Hippocampal formation (tissue), 2 donors: ENCODE measurements around the gene DTYMK.
"Not testable (repeated sequence)": the region's sequence is repeated elsewhere in the genome, so short reads cannot be mapped to it uniquely, and the experiment has no call there.

Experiments used
- DNase-seq, 2 donors: peaks; one replicate each; lab custom pipeline; 2025; lab: John Stamatoyannopoulos, UW

The DTYMK gene

GRCh38 chr2:241672243-241673188 lies 14.1 kb downstream of the DTYMK start:
- DNase-seq: no peak

GRCh38 chr2:241671457-241672240 lies 15.0 kb downstream of the DTYMK start:
- DNase-seq: no peak

DNA sequence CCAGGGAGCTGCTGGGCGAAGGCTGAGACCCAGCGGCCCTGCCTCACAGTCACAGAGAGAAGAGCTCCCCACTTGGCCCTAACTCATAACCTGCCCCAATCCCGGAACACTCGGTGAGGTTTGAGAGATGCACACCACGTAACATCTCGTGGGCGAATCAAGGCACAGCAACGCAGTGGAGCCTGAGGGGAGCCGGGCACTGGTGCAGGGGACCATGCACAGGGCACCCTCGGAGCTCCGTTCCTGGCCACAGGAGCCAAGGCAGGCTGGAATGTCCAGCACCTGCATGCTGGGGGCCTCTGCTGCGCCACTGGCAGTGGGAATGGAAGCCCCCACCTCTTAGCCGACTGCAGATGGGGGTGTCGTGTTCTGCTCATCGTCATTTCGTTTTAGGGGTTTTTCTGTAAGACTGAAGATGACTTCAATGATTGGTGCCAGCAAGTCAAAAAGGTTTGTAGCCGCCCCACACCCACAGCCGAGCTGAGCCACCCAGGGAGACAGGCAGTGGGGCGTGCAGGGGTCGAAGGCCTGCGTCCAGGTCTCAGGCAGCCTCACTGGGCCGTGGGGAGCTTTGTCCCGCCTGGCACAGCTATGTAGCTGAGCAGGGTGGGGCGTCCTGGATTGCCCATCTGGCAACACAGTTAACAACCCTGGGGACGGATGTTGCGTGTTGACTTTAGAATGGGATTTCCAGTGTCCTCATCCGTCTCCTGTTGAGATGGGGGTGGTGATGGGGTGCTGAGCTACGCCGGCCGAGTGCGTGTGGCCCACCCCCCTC lies 16.1 kb downstream of the DTYMK start:
- DNase-seq: no peak

GRCh38 chr2:241668839-241669238 lies 17.8 kb downstream of the DTYMK start:
- DNase-seq: no peak

- DNase-seq: no peak
Observed at GRCh38 chr2:241668354-241668753, 18.3 kb downstream of the DTYMK start.

DNA sequence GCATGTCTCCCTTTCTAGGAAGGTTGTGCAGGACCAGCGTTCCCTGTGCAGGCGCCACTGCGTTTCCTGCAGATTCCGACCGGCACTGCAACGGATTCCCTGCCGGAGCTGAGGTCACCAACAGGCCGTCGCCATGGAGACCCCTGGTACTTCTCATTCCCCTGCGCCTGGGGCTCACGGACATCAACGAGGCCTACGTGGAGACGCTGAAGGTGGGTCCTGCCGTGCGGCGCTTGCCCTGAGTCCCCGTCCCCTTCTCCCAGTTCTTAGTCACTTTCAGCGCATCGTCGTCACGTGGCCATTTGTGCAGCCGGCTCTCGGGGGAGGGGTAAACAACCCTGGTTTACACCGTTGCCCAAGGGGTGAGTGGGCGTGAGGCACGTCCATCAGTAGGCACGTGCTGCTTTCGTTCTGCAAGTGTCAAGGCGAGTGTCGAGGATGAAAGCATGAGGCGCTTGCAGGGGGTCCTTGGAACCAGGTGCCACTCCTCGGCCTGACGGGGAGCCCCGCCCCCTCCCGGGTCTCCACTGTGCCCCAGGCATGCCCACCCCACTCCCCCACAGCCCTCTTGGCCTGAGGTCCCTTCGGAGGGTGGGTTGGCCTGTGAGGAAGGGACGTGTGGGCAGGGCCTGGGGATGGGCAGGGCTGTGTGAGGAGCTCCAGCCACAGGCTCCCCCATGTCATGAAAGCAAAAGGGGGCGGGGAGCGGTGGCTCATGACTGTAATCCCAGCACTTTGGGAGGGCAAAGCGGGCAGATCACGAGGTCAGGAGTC lies 19.8 kb downstream of the DTYMK start:
- no peak for DNase-seq

DNA sequence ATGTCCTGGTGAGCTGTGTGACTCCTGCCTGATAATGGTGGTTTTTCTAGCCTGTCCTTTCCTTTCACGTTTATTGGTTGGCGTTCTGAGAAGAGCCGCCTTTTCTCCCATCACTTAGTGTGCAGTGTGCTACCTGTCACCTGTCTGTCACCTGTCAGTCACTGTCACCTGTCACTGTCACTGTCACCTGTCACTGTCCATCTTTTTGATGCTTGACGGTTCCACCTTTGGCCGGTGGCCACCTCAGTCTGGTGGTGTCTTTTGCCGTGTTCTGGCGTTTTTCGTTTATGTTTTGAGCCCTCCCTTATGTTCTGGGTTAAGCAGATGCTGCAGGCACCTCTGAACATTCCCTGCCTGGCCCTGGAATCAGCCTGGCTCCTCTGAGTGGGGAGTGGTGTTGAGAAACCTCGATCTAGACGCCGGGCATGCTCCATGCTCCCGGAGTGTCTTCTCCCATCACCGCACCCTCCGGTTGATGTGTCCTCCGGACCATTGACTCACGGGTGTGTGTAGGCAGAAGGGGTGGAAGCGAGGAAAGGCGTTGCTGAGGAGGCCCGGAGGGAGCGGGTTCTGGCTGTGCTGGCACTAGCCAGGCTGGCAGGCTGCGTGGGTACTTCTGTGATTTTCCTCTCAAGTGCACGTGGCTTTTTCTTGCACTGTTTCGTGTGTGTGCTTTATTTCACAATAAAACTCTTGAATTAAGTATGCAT lies 20.7 kb downstream of the DTYMK start:
- DNase-seq: no peak

GRCh38 chr2:241662731-241663130 lies 23.9 kb downstream of the DTYMK start:
- DNase-seq: not testable (repeated sequence)

DNA sequence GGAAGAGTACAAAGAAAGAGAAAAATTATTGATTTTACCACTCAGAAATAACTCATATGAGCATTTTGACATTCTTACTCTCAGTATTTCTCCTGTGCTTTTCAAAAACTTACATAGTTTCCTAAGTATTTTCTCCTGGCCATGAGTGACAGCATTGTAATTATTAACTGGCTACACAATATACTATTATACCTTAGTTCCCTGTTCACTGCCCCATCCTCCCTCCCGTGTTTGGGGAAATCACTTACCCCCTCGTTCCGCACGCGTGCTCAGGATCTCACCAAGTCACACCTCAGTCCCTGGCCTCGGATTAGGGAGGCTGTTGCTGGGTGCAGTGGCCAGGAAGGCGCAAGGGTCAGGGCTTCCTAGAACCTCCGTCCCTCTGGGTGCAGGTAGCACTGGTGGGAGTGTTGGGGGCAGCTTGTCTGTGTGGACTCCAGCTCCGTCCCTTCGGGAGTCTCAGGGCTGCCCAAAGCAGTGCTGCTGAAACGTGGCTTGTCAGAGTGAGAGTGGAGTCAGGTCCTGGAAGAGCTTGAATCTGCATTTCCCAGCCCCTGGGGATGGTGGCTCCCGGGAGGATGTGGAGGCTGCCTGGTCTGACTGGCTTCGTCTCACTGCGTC lies 25.9 kb downstream of the DTYMK start:
- no peak for DNase-seq

DNA sequence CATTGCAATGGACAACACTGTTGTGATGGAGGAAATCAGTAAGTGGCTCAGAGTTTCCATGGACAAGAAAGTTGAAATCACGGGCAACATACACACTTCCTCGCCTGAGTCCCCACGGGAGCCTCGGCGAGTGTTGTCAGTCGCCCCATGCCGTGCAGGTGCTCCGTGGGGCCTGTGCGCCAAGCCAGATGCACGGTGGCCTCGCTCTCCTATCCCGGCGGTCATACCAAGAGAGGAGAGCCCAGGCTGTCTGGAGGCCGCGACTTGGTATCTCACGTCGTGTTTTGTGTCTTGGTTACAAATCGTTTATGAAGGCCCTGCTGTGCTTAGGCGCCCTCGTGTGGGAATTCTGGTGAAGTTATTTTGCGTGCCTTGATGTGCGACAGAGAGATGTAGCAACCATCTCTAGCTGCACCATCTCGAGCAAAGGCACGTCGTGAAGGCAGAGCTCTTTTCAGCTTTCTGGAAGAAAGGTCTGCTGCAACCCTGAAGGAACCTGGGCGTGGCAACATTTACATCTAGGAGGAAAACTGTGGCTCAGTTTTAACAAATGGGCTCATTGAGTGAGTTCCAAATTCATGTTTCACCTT lies 27.4 kb downstream of the DTYMK start:
- DNase-seq: peak; percentile 43 to 60

GRCh38 chr2:241658296-241658695 lies 28.3 kb downstream of the DTYMK start:
- DNase-seq: no peak

- no peak for DNase-seq
Observed at GRCh38 chr2:241657786-241658254, 28.8 kb downstream of the DTYMK start.

- DNase-seq: no peak
Observed at GRCh38 chr2:241656190-241656741, 30.3 kb downstream of the DTYMK start.

GRCh38 chr2:241655516-241656189 lies 31.0 kb downstream of the DTYMK start:
- no peak for DNase-seq

DNA sequence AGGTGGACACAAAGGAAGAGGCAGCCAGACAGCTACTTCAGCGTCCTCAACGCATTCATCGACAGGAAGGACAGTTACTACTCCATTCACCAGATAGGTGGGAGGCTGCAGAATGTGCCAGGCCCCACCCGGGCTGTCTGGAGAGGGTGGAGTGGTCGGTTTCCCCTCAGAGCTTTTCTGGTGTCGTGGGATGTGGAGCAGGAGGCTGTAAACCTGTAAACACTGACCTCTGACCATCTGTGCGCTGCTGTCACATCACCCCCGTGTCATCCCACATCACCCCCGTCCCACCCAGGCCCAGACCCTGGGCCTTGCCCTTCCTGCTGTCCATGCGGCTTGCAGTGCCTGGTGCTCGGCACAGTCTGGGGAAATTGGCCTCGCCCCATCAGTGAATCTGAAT lies 32.1 kb downstream of the DTYMK start:
- no peak for DNase-seq

- DNase-seq: no peak
Observed at GRCh38 chr2:241653210-241653750, 33.3 kb downstream of the DTYMK start.

DNA sequence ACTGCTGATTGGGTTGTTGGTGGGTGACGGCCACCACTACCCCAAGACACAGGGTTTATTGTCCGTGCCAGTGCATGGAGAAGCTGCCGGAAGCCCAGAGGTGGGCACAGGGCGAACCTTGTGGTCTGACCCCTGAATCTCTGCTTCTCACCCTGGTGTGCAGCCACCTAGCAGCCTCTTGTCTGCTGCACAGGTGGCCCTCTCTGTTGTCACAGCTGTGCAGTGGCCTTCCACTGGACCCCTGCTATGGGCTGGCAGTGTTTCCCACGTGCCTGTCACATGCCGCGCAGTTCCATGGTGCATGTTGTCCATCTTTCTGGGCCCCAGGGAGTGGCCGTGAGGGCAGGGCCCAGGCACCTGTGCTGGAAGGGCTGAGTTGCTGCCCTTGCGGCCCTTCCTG lies 33.9 kb downstream of the DTYMK start:
- DNase-seq: no peak

GRCh38 chr2:241652142-241652541 lies 34.5 kb downstream of the DTYMK start:
- DNase-seq: no peak

GRCh38 chr2:241649927-241650326 lies 36.7 kb downstream of the DTYMK start:
- no peak for DNase-seq
